HG02943 (cell line): Measurements from ENCODE around the gene ERG.

ENCODE experiments used
- ATAC-seq: cut with Tn5 transposase; IDR thresholded peaks from one replicate; pipeline ENCODE4 v1.9.1; 2021; ENCODE audit warnings: mild to moderate bottlenecking, low read depth, moderate library complexity; ENCODE audit not compliant: unreplicated experiment

The ERG gene

DNA sequence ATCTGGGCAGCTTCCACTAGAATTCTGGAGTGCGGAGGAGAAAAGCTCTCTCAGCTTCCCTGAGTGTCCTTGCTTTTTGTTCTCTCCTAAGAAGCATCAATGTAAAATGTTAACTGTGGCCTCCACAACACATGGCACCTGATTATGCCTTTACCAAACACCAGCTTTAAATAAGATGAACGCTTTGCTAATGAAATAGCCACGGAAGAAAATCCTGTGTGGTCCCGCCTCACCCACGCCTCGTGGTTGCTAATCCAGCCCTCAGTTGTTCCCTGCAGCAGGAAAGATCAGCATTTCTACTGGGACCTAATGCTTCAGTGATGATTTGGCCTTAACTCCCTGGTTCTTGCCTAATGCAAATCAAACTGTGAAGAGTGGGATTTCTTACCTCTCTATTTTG, 1.8 kb upstream of the ERG start:
- ATAC-seq: no peak

- no peak for ATAC-seq
Measured at GRCh38 chr21:38499296-38499695, 1.0 kb upstream of the ERG start.

- no peak for ATAC-seq
Measured at GRCh38 chr21:38496224-38496623, 2.1 kb downstream of the ERG start.

DNA sequence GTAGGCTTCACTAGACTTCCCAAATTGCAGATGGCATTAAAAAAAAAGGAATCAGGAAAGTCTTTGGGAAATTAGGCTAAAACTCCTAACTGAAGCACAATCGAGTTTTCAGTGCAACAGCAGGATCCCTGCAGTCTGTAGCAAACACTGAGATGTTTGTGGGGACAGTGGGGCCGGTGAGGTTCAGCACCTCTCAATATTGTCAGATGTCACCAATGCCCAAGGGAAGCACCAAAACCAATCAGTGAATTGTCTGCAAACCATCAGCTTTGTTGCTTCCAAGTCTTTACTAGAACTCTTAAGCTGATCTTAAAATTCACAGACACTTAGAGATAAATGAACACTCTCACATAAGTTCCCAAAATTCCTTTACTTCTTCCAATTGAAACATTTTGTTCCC, 2.6 kb downstream of the ERG start:
- no peak for ATAC-seq

DNA sequence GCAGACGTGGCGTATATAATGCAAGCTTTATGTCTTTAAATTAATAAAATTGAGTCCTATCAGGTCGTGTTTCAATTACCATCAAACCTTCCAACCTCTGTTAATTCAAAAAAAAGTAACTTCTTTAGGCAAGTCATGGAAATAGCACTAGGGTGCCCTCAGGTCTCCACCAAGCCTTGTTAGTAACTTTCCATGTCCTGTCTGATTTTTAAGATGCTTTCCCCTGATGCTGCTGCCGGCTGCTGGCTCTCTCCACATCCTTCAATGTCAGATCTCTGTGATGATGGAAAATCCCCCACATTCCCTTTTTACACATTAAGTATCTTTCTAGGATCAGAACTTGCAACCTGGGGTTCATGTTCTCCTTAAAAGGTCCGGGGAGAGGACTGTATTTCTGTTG, 3.0 kb downstream of the ERG start:
- ATAC-seq: no peak

DNA sequence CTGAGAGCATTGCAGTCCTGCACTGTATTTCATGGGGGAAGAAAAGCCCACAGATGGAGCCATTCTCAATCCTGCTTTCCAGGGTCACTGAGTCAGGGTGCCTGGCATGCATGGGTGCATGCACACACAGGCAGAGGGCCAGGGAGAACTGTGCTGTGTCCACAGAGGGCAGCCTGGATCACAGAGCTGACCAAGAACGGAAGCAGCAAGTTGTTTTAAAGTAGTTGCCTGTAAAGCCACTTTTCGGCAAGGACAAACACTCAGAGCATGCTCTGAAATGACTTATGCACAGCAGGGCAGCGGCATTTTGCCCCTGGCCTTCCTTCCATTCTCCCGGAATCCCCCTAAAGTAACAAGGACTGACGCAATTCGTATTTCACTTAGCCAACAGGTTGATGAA, 3.6 kb downstream of the ERG start:
- ATAC-seq: no peak

- ATAC-seq: no peak
Measured at GRCh38 chr21:38494251-38494642, 4.0 kb downstream of the ERG start.

DNA sequence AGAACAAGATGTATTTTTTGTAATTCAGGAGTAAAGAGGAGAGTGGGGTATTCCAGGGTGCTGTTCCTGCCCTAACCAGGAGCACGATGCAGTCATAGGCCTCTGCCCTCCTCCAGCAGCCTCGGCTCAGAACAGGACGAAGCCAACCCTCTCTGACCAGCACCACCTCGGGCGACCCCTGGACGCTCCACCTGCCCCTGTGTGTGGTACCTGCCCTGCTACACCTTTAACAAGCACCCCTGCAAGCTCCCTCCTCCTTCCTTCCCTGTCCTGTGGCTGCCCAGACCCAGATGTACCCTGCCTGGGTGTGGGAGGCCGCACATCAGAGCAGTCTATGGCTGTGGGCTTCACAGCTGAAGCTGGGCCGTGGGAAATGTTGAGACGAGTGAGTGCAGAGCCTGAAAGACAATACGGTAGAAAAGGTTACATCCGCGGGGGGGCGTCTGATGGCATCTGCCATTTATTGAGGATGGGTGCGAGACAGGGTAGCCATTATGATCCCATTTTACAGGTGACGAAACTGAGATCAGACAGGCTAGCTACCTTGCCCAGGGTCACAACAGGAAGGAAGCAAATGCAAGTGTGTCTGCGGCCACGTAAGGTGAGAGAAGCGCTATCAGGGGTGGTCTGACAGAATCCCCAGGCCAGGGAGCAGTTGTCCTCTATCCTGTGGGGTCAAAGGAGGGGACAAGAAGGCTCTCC, 4.6 kb downstream of the ERG start:
- no peak for ATAC-seq

- no peak for ATAC-seq
Measured at GRCh38 chr21:38492007-38492406, 6.3 kb downstream of the ERG start.

DNA sequence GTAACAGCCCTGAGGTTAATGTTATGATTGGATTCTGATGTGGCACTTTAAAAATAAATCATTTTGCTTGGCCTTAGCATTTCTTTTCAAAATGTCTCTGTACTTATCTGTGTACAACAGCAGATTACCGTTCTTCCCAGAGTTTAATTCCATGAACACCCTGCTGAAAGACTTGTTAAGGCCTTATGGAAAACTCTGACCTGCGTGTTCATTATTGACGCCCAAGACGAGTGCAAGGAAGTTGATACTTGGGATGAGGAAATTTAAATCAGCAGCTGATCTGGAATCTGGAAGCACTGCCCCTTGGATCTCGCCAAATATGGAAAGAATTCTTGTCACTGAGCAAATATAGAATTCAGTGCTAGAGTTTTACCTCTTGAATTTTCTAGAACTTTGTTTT, 6.7 kb downstream of the ERG start:
- no peak for ATAC-seq

DNA sequence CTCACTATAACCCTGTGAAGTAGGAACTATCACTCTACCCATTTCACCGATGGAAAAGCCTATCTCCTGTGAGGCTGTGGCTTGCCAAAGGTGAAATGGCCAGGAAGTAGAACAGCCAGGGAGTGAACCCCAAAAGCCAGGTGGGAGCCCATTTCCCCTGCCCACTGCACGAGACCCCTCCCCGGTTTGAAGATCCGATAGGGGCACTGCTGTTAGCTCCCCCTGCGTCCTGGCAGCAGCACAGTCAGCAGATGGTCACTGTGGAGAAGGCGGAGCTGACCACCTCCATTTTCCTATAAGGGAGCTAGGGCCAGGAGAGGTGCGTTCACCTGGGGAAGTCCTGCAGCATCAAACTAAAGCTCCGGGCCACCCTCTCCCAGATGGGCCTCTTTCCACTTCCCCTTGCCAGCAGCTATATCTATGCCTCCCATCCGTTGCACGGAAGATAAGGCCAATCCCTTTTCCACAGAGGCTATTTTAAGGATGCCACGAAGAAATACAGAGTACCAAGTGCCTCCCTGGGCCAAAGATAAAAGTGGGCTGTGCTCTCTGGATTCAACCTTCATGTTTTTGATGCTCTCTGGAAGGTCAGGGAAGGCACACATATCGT, 7.8 kb downstream of the ERG start:
- no peak for ATAC-seq

GRCh38 chr21:38489729-38490128, 8.5 kb downstream of the ERG start:
- ATAC-seq: no peak

DNA sequence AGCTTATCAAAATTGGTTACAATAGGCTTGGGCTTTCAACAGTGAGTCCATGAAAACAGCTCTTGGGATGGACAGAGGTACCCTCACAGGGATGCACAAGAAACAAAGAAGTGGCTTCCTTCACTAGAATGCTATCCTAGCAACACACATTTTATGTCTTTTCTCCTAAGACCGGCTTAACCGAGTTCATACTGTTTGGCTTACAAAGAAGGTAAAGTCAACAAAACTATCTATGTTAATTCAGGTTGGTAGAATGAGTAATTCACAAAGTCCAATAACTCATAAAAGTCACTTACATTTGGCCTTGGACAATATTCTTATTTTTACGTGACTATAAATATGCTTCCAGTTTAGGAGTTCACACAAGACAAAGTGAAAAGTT, 9.0 kb downstream of the ERG start:
- ATAC-seq: no peak

- no peak for ATAC-seq
Measured at GRCh38 chr21:38488640-38489270, 9.5 kb downstream of the ERG start.

- ATAC-seq: no peak
Measured at GRCh38 chr21:38487901-38488639, 10.2 kb downstream of the ERG start.

GRCh38 chr21:38486706-38487105, 11.6 kb downstream of the ERG start:
- no peak for ATAC-seq

GRCh38 chr21:38486221-38486620, 12.1 kb downstream of the ERG start:
- ATAC-seq: no peak

GRCh38 chr21:38479641-38480525, 18.4 kb downstream of the ERG start:
- no peak for ATAC-seq

GRCh38 chr21:38478782-38479181, 19.5 kb downstream of the ERG start:
- ATAC-seq: no peak

- ATAC-seq: no peak
Measured at GRCh38 chr21:38477226-38477625, 21.1 kb downstream of the ERG start.
